ENCODE data around the gene C6orf136. TPM values are rescaled to one million over a fixed set of nuclear protein-coding genes. Genes with fewer than 3 reads are reported as not detected.

C6orf136 gene
- total RNA-seq, 1 experiment from 2014 or later = 25.0 TPM

- Histone ChIP-seq H3K27me3 (replicated peaks; ENCODE audit: insufficient read depth, low read depth, low read length, poor library complexity) (no peaks in the 10 kb centered on the region), H3K9me3 (ENCODE audit: low read depth, low read length, poor library complexity, severe bottlenecking) (no peaks in the 10 kb centered on the region), H3K4me1 (ENCODE audit: insufficient read depth, low read length, poor library complexity, severe bottlenecking) (peaks cover 60% of the 10 kb centered on the region), H3K27ac (ENCODE audit: low read depth, low read length, poor library complexity, severe bottlenecking) (peak within 1 kb of the TSS; percentile 80), H3K4me3 (ENCODE audit: low read depth, low read length, poor library complexity, severe bottlenecking) (peak within 1 kb of the TSS; percentile 88), H3K36me3 (ENCODE audit: insufficient read depth, low read length, poor library complexity, severe bottlenecking) (no peaks in the 10 kb centered on the region)
- intact Hi-C loops (cut with micrococcal nuclease; ENCODE audit: unreplicated experiment) = no loop called here
- no peak for TF ChIP-seq CTCF (conservative IDR thresholded peaks at IDR 0.05; ENCODE audit: low read depth, low read length)
- no peak for TF ChIP-seq EZH2 (IDR thresholded peaks at IDR 0.05; ENCODE audit: borderline replicate concordance, low read depth, low read length, poor library complexity, severe bottlenecking)
- TSS peak; percentile 16 for BruUV-seq (replicated peaks)
- DNase-seq (ENCODE audit: low spot score) = peak; percentile 72
- ChIA-PET POLR2A (ENCODE audit: low non-redundant PET) (no interaction called here), CTCF (no interaction called here)
Observed at GRCh38 chr6:30686009-30686907, 39.3 kb downstream of the C6orf136 start, which contains the start of gene PPP1R18. Gene PPP1R18, minus strand, starts transcription at chr6:30686645. Its CDS starts 627 bp downstream, at chr6:30686018.

DNA sequence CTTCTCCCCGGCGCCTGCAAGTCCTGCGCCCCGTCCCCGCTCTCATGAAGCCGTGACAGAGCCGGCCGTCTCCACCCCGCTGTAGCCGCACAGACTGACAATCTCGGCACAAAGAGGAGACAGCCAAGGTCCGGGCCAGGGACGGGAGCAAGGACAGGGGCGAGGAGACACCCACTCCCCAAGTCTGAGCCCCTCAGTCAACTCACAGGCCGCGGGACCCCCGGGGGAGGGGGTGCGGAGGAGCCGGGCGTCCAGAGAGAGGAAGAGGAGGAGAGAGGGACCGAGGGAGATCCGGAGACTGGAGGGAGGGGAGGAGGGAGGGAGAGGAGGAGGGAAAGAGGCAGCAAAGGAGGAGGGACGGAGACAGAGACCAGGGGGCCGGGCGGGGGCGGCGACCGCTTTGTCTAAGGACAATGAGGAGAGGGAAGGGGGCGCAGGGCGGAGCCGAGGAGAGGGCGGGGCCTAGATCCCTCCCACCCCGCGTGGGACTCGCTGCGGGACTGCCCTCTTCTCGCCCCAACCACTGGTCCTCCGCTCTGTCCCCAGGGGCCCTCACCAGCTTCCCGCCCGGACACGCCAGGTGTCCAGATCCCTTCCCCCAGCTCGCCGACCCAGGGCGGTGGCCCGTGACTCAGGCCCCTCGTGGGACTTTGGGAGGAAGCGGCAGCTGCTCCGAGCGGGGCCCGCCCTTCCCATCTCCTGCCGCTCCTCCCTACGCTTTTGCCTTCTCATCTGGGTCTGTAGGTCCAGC lies 40.1 kb downstream of the C6orf136 start:
- BruUV-seq (replicated peaks) = no TSS peak
- H3K36me3 ChIP-seq (ENCODE audit: insufficient read depth, low read length, poor library complexity, severe bottlenecking) = no peaks in the 10 kb centered on the region
- peak overlapping the region; percentile 88 for H3K4me3 ChIP-seq (ENCODE audit: low read depth, low read length, poor library complexity, severe bottlenecking)
- H3K4me1 ChIP-seq (ENCODE audit: insufficient read depth, low read length, poor library complexity, severe bottlenecking) = peaks cover 62% of the 10 kb centered on the region
- no peaks in the 10 kb centered on the region for H3K27me3 ChIP-seq (replicated peaks; ENCODE audit: insufficient read depth, low read depth, low read length, poor library complexity)
- intact Hi-C loops (cut with micrococcal nuclease; ENCODE audit: unreplicated experiment) = no loop called here
- POLR2A ChIA-PET (ENCODE audit: low non-redundant PET) = interaction anchor here (1.0 kb wide), 1 partner anchor 47 kb away, joined by 4 read pairs; no protein-coding TSS in a partner anchor
- peak overlapping the region; percentile 80 for H3K27ac ChIP-seq (ENCODE audit: low read depth, low read length, poor library complexity, severe bottlenecking)
- no peaks in the 10 kb centered on the region for H3K9me3 ChIP-seq (ENCODE audit: low read depth, low read length, poor library complexity, severe bottlenecking)
- TF ChIP-seq CTCF (conservative IDR thresholded peaks at IDR 0.05; ENCODE audit: low read depth, low read length) (no peak), EZH2 (IDR thresholded peaks at IDR 0.05; ENCODE audit: borderline replicate concordance, low read depth, low read length, poor library complexity, severe bottlenecking) (no peak)
- CTCF ChIA-PET = interaction anchor here (1.0 kb wide), 1 partner anchor 14 kb away, joined by 3 read pairs; no protein-coding TSS in a partner anchor
- DNase-seq (ENCODE audit: low spot score) = peak; percentile 91

DNA sequence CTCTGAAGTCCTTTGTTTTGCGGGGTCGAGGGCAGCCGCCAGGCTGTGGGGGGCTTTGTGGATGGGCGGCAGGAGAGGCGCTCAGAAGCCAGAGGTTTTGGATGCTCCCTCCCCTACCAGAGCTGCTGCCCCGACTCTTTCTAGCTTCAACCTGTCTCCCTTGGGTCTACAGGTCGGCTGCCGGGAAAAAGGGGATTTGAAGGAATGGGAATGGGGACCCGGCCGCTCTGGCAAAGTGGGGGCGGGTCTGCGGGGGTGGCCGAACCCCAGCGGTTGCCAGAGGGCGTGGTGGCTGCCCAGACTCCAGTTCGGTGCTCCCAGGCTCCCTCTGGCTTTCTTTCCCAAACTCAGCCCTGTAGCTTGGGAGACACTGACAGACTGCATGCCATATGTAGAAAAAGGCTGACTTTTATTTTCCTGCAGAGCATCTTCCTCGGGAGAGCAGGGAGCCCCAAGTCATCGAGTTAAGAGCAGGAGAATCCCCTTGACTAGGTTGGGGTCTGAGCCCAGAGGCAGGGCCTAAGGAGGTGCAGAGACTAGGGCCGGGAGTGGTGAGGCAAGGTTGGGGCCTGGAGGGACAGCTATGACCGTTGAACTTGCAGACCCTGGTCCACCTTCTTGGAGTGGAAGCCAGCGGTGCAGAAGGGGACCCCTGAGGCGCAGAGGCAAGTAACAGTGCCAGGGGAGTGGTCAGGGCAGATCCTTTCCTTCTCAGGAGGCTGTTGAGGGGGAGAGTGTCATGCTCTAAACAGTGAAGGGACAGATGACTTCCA lies 40.9 kb downstream of the C6orf136 start:
- no peak for DNase-seq (ENCODE audit: low spot score)
- H3K9me3 ChIP-seq (ENCODE audit: low read depth, low read length, poor library complexity, severe bottlenecking) = no peaks in the 10 kb centered on the region
- ChIA-PET POLR2A (ENCODE audit: low non-redundant PET) (interaction anchor here (1.0 kb wide), 1 partner anchor 46 kb away, joined by 4 read pairs; no protein-coding TSS in a partner anchor), CTCF (interaction anchor here (0.6 to 1.0 kb wide), 3 partner anchors 9 to 92 kb away, joined by 3 to 4 read pairs (median 3); no protein-coding TSS in a partner anchor)
- peaks cover 54% of the 10 kb centered on the region for H3K4me1 ChIP-seq (ENCODE audit: insufficient read depth, low read length, poor library complexity, severe bottlenecking)
- H3K27me3 ChIP-seq (replicated peaks; ENCODE audit: insufficient read depth, low read depth, low read length, poor library complexity) = no peaks in the 10 kb centered on the region
- TF ChIP-seq EZH2 (IDR thresholded peaks at IDR 0.05; ENCODE audit: borderline replicate concordance, low read depth, low read length, poor library complexity, severe bottlenecking) = no peak
- peak overlapping the region; percentile 80 for H3K27ac ChIP-seq (ENCODE audit: low read depth, low read length, poor library complexity, severe bottlenecking)
- H3K36me3 ChIP-seq (ENCODE audit: insufficient read depth, low read length, poor library complexity, severe bottlenecking) = no peaks in the 10 kb centered on the region
- intact Hi-C loops (cut with micrococcal nuclease; ENCODE audit: unreplicated experiment) = no loop called here
- peak overlapping the region; percentile 88 for H3K4me3 ChIP-seq (ENCODE audit: low read depth, low read length, poor library complexity, severe bottlenecking)
- TSS peak; percentile 68 for BruUV-seq (replicated peaks)
